H1 (cell line): Measurements from ENCODE around the gene PITX3. TPM values are rescaled to one million over a fixed set of nuclear protein-coding genes. Genes with fewer than 3 reads are reported as not detected.

Experiments
- CTCF ChIA-PET: fragments of 300-600 bp; sonication (Branson Sonifier 250); formaldehyde crosslinking; loops from one replicate; lab custom pipeline; 2021; ENCODE audit not compliant: partially characterized antibody; lab: Charles Lee
- POLR2A ChIA-PET: fragments of 300-600 bp; sonication (Branson Sonifier 250); formaldehyde crosslinking; loops from one replicate; lab custom pipeline; 2021; ENCODE audit warnings: inconsistent platforms; ENCODE audit not compliant: partially characterized antibody; lab: Charles Lee
- DNase-seq, 2 experiments: peaks; one replicate each; pipeline versions ENCODE4 v3.0.0 to v3.0.0-alpha.2; 2010 to 2022; ENCODE audit warnings: low spot score in 2 of 2, low read depth in 1 of 2, mixed read lengths in 1 of 2
- FAIRE-seq: peaks from 2 replicates; lab custom pipeline; 2011; peaks lifted over from hg19 to GRCh38; lab: Jason Lieb, UNC
- H2AFZ ChIP-seq: 2 replicates; pipeline ENCODE4 v1.8.1; 2012; ENCODE audit warnings: low read length, inconsistent platforms
- H2AK5ac ChIP-seq: 2 replicates; pipeline ENCODE4 v1.6.1; 2013; ENCODE audit warnings: low read depth, low read length
- H2BK120ac ChIP-seq: replicated peaks from 2 replicates; pipeline ENCODE3; 2013; ENCODE audit warnings: low read depth, low read length, inconsistent platforms
- H2BK12ac ChIP-seq: 2 replicates; pipeline ENCODE4 v1.6.1; 2013; ENCODE audit warnings: low read depth, low read length
- H2BK15ac ChIP-seq: 2 replicates; pipeline ENCODE4 v1.6.1; 2013; ENCODE audit warnings: low read length
- H2BK20ac ChIP-seq: 2 replicates; pipeline ENCODE4 v1.6.1; 2013; ENCODE audit warnings: low read length
- H2BK5ac ChIP-seq: 2 replicates; pipeline ENCODE4 v1.6.1; 2013; ENCODE audit warnings: low read depth, low read length
- H3K14ac ChIP-seq: 2 replicates; pipeline ENCODE4 v1.6.1; 2013; ENCODE audit warnings: inconsistent platforms; ENCODE audit not compliant: insufficient read length
- H3K18ac ChIP-seq: 2 replicates; pipeline ENCODE4 v1.6.1; 2013; ENCODE audit warnings: low read length; ENCODE audit errors: extremely low read depth
- H3K23ac ChIP-seq: 2 replicates; pipeline ENCODE4 v1.6.1; 2013; ENCODE audit warnings: inconsistent platforms; ENCODE audit not compliant: insufficient read length
- H3K23me2 ChIP-seq: 2 replicates; pipeline ENCODE4 v1.6.1; 2013; ENCODE audit warnings: low read depth, low read length
- H3K27ac ChIP-seq: 2 replicates; pipeline ENCODE4 v1.6.1; 2011; ENCODE audit warnings: low read depth, low read length, inconsistent platforms
- H3K27me3 ChIP-seq, 4 experiments: replicated peaks in 1 of 4; 1 replicate in 1 of 4; 2 replicates in 3 of 4; pipeline versions ENCODE4 v1.6.1 to v1.8.1; 2011 to 2013; ENCODE audit warnings: low read length in 3 of 4, mild to moderate bottlenecking in 3 of 4, inconsistent platforms in 2 of 4, mixed read lengths in 2 of 4, moderate library complexity in 1 of 4; ENCODE audit not compliant: control insufficient read depth in 3 of 4, insufficient read depth in 3 of 4; ENCODE audit errors: extremely low read depth in 1 of 4
- H3K36me3 ChIP-seq, 4 experiments: 2 replicates each; pipeline versions ENCODE4 v1.6.1 to v1.8.1; 2011 to 2013; ENCODE audit warnings: mild to moderate bottlenecking in 4 of 4, low read length in 3 of 4, moderate library complexity in 2 of 4, control low read depth in 1 of 4, inconsistent platforms in 1 of 4; ENCODE audit not compliant: insufficient read depth in 4 of 4, control insufficient read depth in 2 of 4
- H3K4ac ChIP-seq: replicated peaks from 2 replicates; pipeline ENCODE3; 2013; ENCODE audit warnings: low read length, low read depth, mixed read lengths, inconsistent platforms; ENCODE audit not compliant: insufficient read length
- H3K4me1 ChIP-seq, 4 experiments: replicated peaks in 1 of 4; 1 replicate in 1 of 4; 2 replicates in 3 of 4; pipeline versions ENCODE4 v1.6.1 to v1.8.1; 2011 to 2013; ENCODE audit warnings: low read length in 3 of 4, inconsistent platforms in 2 of 4, mixed read lengths in 1 of 4; ENCODE audit not compliant: insufficient read depth in 4 of 4, control insufficient read depth in 3 of 4
- H3K4me2 ChIP-seq, 2 experiments: 2 replicates each; pipeline versions ENCODE4 v1.6.1 to v1.8.1; 2011 to 2013; ENCODE audit warnings: low read depth in 2 of 2, low read length in 2 of 2, control low read depth in 1 of 2, inconsistent platforms in 1 of 2, mild to moderate bottlenecking in 1 of 2; ENCODE audit not compliant: insufficient read depth in 1 of 2
- H3K4me3 ChIP-seq, 4 experiments: fragments of 200-600, 300-600 bp in 1 of 4; sonication (generic), shearing (Covaris generic), sonication (Bioruptor Twin) in 1 of 4; 2 replicates each; pipeline versions ENCODE4 v1.5.1 to v1.8.1; 2011 to 2016; ENCODE audit warnings: low read length in 4 of 4, low read depth in 3 of 4, control low read depth in 2 of 4, inconsistent platforms in 2 of 4, mild to moderate bottlenecking in 2 of 4, mixed read lengths in 1 of 4, moderate library complexity in 1 of 4; ENCODE audit not compliant: insufficient read depth in 2 of 4; ENCODE audit errors: extremely low read depth in 1 of 4
- H3K56ac ChIP-seq: replicated peaks from 2 replicates; pipeline ENCODE3; 2013; ENCODE audit warnings: low read depth, mild to moderate bottlenecking, mixed read lengths, low read length, inconsistent platforms; ENCODE audit not compliant: insufficient read length
- H3K79me1 ChIP-seq: 2 replicates; pipeline ENCODE4 v1.6.1; 2013; ENCODE audit warnings: low read depth, low read length, control low read depth
- H3K79me2 ChIP-seq, 2 experiments: 2 replicates each; pipeline versions ENCODE4 v1.6.1 to v1.8.1; 2012 to 2013; ENCODE audit warnings: low read length in 2 of 2, mild to moderate bottlenecking in 2 of 2, inconsistent platforms in 1 of 2; ENCODE audit not compliant: insufficient read depth in 2 of 2, control insufficient read depth in 1 of 2
- H3K9ac ChIP-seq, 4 experiments: replicated peaks in 1 of 4; 1 replicate in 1 of 4; 2 replicates in 3 of 4; pipeline versions ENCODE4 v1.6.1 to v1.8.1; 2011 to 2013; ENCODE audit warnings: low read depth in 3 of 4, low read length in 3 of 4, control low read depth in 2 of 4, mild to moderate bottlenecking in 2 of 4, moderate library complexity in 2 of 4, inconsistent platforms in 1 of 4; ENCODE audit errors: extremely low read depth in 1 of 4
- H3K9me3 ChIP-seq, 2 experiments: 2 replicates each; pipeline versions ENCODE4 v1.6.1 to v1.8.1; 2012 to 2013; ENCODE audit warnings: mild to moderate bottlenecking in 2 of 2, moderate library complexity in 2 of 2, control low read depth in 1 of 2, inconsistent platforms in 1 of 2, low read depth in 1 of 2, low read length in 1 of 2, mixed read lengths in 1 of 2; ENCODE audit not compliant: insufficient read depth in 2 of 2
- H4K20me1 ChIP-seq, 2 experiments: replicated peaks in 1 of 2; 2 replicates each; pipeline versions ENCODE3 to v1.8.1; 2011 to 2013; ENCODE audit warnings: inconsistent platforms in 2 of 2, low read length in 2 of 2, mild to moderate bottlenecking in 1 of 2; ENCODE audit not compliant: insufficient read depth in 2 of 2, control insufficient read depth in 1 of 2
- H4K5ac ChIP-seq: 2 replicates; pipeline ENCODE4 v1.6.1; 2013; ENCODE audit warnings: low read length, low read depth, mixed read lengths, inconsistent platforms; ENCODE audit not compliant: insufficient read length
- H4K8ac ChIP-seq: 2 replicates; pipeline ENCODE4 v1.8.0; 2013; ENCODE audit warnings: mild to moderate bottlenecking, moderate library complexity, low read length, inconsistent platforms; ENCODE audit not compliant: insufficient read depth; ENCODE audit errors: extremely low read depth
- H4K91ac ChIP-seq: replicated peaks from 2 replicates; pipeline ENCODE3; 2013; ENCODE audit warnings: low read length, mixed read lengths, inconsistent platforms; ENCODE audit not compliant: insufficient read length
- CHD1 ChIP-seq: IDR thresholded peaks from 2 replicates; pipeline ENCODE4 v1.6.1; 2012; ENCODE audit warnings: low read depth, low read length, improper control_type of control experiment
- CHD2 ChIP-seq: IDR thresholded peaks from 2 replicates; pipeline ENCODE4 v1.6.1; 2012; ENCODE audit warnings: low read length, improper control_type of control experiment
- CREB1 ChIP-seq: IDR thresholded peaks from 2 replicates; pipeline ENCODE4 v1.6.1; 2012; ENCODE audit warnings: inconsistent platforms
- FOSL1 ChIP-seq: IDR thresholded peaks from 2 replicates; pipeline ENCODE4 v1.6.1; 2011; ENCODE audit warnings: mild to moderate bottlenecking, low read depth, low read length, moderate library complexity; ENCODE audit not compliant: insufficient read depth
- MAX ChIP-seq: IDR thresholded peaks from 2 replicates; pipeline ENCODE4 v1.6.1; 2012; ENCODE audit warnings: inconsistent platforms
- SIN3A ChIP-seq, 2 experiments: IDR thresholded peaks in 1 of 2; conservative IDR thresholded peaks in 1 of 2; 2 replicates each; pipeline ENCODE4 v1.6.1; 2011 to 2012; ENCODE audit warnings: low read length in 2 of 2, improper control_type of control experiment in 1 of 2, low read depth in 1 of 2, mild to moderate bottlenecking in 1 of 2
- SP2 ChIP-seq: IDR thresholded peaks from 2 replicates; pipeline ENCODE4 v1.6.1; 2012; ENCODE audit warnings: mild to moderate bottlenecking, low read length, inconsistent platforms
- SRF ChIP-seq: IDR thresholded peaks from 2 replicates; pipeline ENCODE4 v1.6.1; 2011; ENCODE audit warnings: mild to moderate bottlenecking, low read depth, low read length, moderate library complexity
- YY1 ChIP-seq: IDR thresholded peaks from 2 replicates; pipeline ENCODE4 v1.6.1; 2011; ENCODE audit warnings: low read depth, mild to moderate bottlenecking, low read length
- WGBS, 2 experiments: shearing (Covaris generic) in 1 of 2; methylation state at CpG; one replicate each; pipeline versions ENCODE4 v1.1.6 to v1.1.7; 2013 to 2015; ENCODE audit warnings: low lambda C conversion rate in 2 of 2, mixed read lengths in 2 of 2, inconsistent platforms in 1 of 2, low coverage in 1 of 2, missing lambda C conversion rate in 1 of 2; ENCODE audit not compliant: insufficient replicate concordance in 2 of 2, insufficient coverage in 1 of 2, insufficient read length in 1 of 2; ENCODE audit errors: extremely low coverage in 1 of 2, missing lambda C conversion rate in 1 of 2; 5-methylcytosine and 5-hydroxymethylcytosine counted together
- polyA plus RNA-seq, 7 experiments: library from polyadenylated mRNA; depleted of rRNA in 3 of 7; stranded (reverse) in 5 of 7; unstranded in 2 of 7; fragments of >200 nt in 5 of 7; fragments of 200-250 nt in 2 of 7; gene quantifications; 1 replicate in 5 of 7; 2 replicates in 1 of 7; 4 replicates in 1 of 7; pipeline versions ENCODE4 v1.2.1 to v1.2.3, GENCODE V29; 2011 to 2013; ENCODE audit warnings: missing spikeins in 2 of 7, mixed read lengths in 2 of 7
- total RNA-seq: library from RNA; stranded (reverse); fragmentation: NEBNext Ultra II Directional; extraction: Animal tissue kit (Norgen Biotek cat#: 25700); gene quantifications from 2 replicates; pipeline ENCODE4 v1.2.1, GENCODE V29; 2021

Gene PITX3
- total and polyA plus RNA-seq, 2 of the 8 experiments (the other 6 are each of a cell fraction or from before 2014, with no cell fraction given): 0.18 to 0.41 TPM

GRCh38 chr10:102283890-102284289, 42.6 kb upstream of the PITX3 start:
- Histone ChIP-seq H3K18ac (no peak overlapping the region), H3K4me3 (no peak overlapping the region), H2BK15ac (no peak overlapping the region), H3K4ac (no peak overlapping the region), H4K8ac (no peak overlapping the region), H4K5ac (no peak overlapping the region), H2BK120ac (no peak overlapping the region), H2BK20ac (no peak overlapping the region), H2AFZ (no peak overlapping the region), H4K91ac (no peak overlapping the region), H3K9ac (no peak overlapping the region), H3K4me1 (no peaks in the 10 kb centered on the region), H3K27me3 (no peaks in the 10 kb centered on the region), H3K23me2 (no peaks in the 10 kb centered on the region), H2BK5ac (no peak overlapping the region), H3K27ac (no peak overlapping the region), H3K36me3 (no peaks in the 10 kb centered on the region), H3K4me2 (no peak overlapping the region), H3K9me3 (no peaks in the 10 kb centered on the region), H4K20me1 (peaks cover 1 to 2% of the 10 kb centered on the region in 2 experiments), H2AK5ac (no peak overlapping the region), H3K79me2 (no peaks in the 10 kb centered on the region), H3K56ac (no peak overlapping the region), H3K23ac (no peak overlapping the region), H3K14ac (no peak overlapping the region), H3K79me1 (peaks cover 2% of the 10 kb centered on the region; the same call in 1 of the 2 replicates), H2BK12ac (no peak overlapping the region)
- TF ChIP-seq FOSL1 (no peak), CREB1 (no peak), CHD2 (no peak), MAX (no peak), SRF (no peak), YY1 (no peak), SP2 (no peak), SIN3A (conservative IDR thresholded peaks at IDR 0.05 in 1 of 2, IDR thresholded peaks at IDR 0.05 in 1 of 2; ENCODE audit: low read depth in 1 of 2, low read length in 2 of 2) (no peak), CHD1 (no peak)
- FAIRE-seq (no peak), DNase-seq (no peak)
- POLR2A ChIA-PET: interaction anchor here (0.9 kb wide), 1 partner anchor 53 kb away, joined by 5 read pairs; no protein-coding TSS in a partner anchor
- WGBS, 2 experiments: 91% methylated on average over 2 of the region's 2 CpGs; no CpG with 5 or more reads in 1 of the 2 experiments
- CTCF ChIA-PET: interaction anchor here (1.0 to 1.6 kb wide), 4 partner anchors 16 to 115 kb away, joined by 3 to 7 read pairs (median 6); no protein-coding TSS in a partner anchor
